Activated CD4-positive, alpha-beta T cell treated with anti-CD3 and anti-CD28 coated beads, Interleukin-2, amount 10 ng/mL, durations not matched to agents 7 days and 5 days (primary cell): Measurements from ENCODE around the gene IL16. TPM values are rescaled to one million over a fixed set of nuclear protein-coding genes. Genes with fewer than 3 reads are reported as not detected.

Experiments
- CTCF ChIA-PET: fragments of 350-600 bp; sonication (Branson Sonifier 250); formaldehyde crosslinking; loops from one replicate; lab custom pipeline; 2021; ENCODE audit warnings: antibody characterized with exemption; lab: Charles Lee
- POLR2A ChIA-PET: fragments of 350-600 bp; sonication (Branson Sonifier 250); formaldehyde crosslinking; loops from one replicate; lab custom pipeline; 2021; ENCODE audit warnings: antibody characterized with exemption; lab: Charles Lee
- DNase-seq: peaks from one replicate; pipeline ENCODE4 v3.0.0-alpha.2; 2020
- H3K27ac Mint-ChIP-seq: one replicate; pipeline ENCODE4 v1.8.0; 2021; ENCODE audit warnings: mild to moderate bottlenecking, moderate library complexity, mixed read lengths
- H3K27me3 Mint-ChIP-seq: one replicate; pipeline ENCODE4 v1.8.0; 2021; ENCODE audit warnings: mixed read lengths
- H3K36me3 Mint-ChIP-seq: one replicate; pipeline ENCODE4 v1.8.0; 2021; ENCODE audit warnings: low read depth, mixed read lengths
- H3K4me1 Mint-ChIP-seq: one replicate; pipeline ENCODE4 v1.8.0; 2021; ENCODE audit warnings: mixed read lengths
- H3K4me3 Mint-ChIP-seq: one replicate; pipeline ENCODE4 v1.8.0; 2021; ENCODE audit warnings: mild to moderate bottlenecking, moderate library complexity, mixed read lengths
- H3K9me3 Mint-ChIP-seq: one replicate; pipeline ENCODE4 v1.8.0; 2021; ENCODE audit warnings: mixed read lengths
- total RNA-seq, 2 experiments: library from RNA; stranded (reverse); gene quantifications; one replicate each; pipeline ENCODE4 v1.2.3, GENCODE V29; 2021

The IL16 gene
- total RNA-seq, 2 experiments from 2014 or later: 239 to 242 TPM

- Mint-ChIP-seq H3K4me1 (peaks cover 38% of the 10 kb centered on the region), H3K36me3 (no peaks in the 10 kb centered on the region), H3K9me3 (no peaks in the 10 kb centered on the region), H3K27ac (peak overlapping the region; percentile 37), H3K4me3 (no peak overlapping the region), H3K27me3 (peaks cover 9% of the 10 kb centered on the region)
- CTCF ChIA-PET: interaction anchor here (0.8 to 1.0 kb wide), 2 partner anchors 11 to 104 kb away, joined by 3 read pairs; no protein-coding TSS in a partner anchor
- DNase-seq: no peak
- POLR2A ChIA-PET: no interaction called here
Observed at GRCh38 chr15:81161851-81162250, 34.8 kb upstream of the IL16 start.

GRCh38 chr15:81163961-81164800 lies 32.5 kb upstream of the IL16 start:
- H3K9me3 Mint-ChIP-seq: no peaks in the 10 kb centered on the region
- DNase-seq: no peak
- H3K36me3 Mint-ChIP-seq: peaks cover 2% of the 10 kb centered on the region
- peaks cover 7% of the 10 kb centered on the region for H3K27me3 Mint-ChIP-seq
- ChIA-PET POLR2A (no interaction called here), CTCF (interaction anchor here (1.4 to 1.8 kb wide), 2 partner anchors 12 to 102 kb away, joined by 3 to 10 read pairs; no protein-coding TSS in a partner anchor)
- peaks cover 53% of the 10 kb centered on the region for H3K4me1 Mint-ChIP-seq
- no peak overlapping the region for H3K27ac Mint-ChIP-seq
- H3K4me3 Mint-ChIP-seq: no peak overlapping the region

GRCh38 chr15:81165535-81165934 lies 31.1 kb upstream of the IL16 start:
- ChIA-PET CTCF (no interaction called here), POLR2A (no interaction called here)

GRCh38 chr15:81166636-81167305 lies 29.9 kb upstream of the IL16 start:
- Mint-ChIP-seq H3K4me1 (peaks cover 40% of the 10 kb centered on the region), H3K27ac (peak overlapping the region; percentile 87), H3K9me3 (no peaks in the 10 kb centered on the region), H3K4me3 (no peak overlapping the region), H3K27me3 (peaks cover 16% of the 10 kb centered on the region), H3K36me3 (peaks cover 2% of the 10 kb centered on the region)
- CTCF ChIA-PET: no interaction called here
- POLR2A ChIA-PET: no interaction called here
- no peak for DNase-seq

More at GRCh38 chr15:81165535-81165934, 31.1 kb upstream of the IL16 start:
- H3K27me3 Mint-ChIP-seq: peaks cover 6% of the 10 kb centered on the region
- H3K9me3 Mint-ChIP-seq: no peaks in the 10 kb centered on the region
- H3K4me3 Mint-ChIP-seq: no peak overlapping the region
- peaks cover 2% of the 10 kb centered on the region for H3K36me3 Mint-ChIP-seq
- peaks cover 53% of the 10 kb centered on the region for H3K4me1 Mint-ChIP-seq
- DNase-seq: no peak
- no peak overlapping the region for H3K27ac Mint-ChIP-seq

DNA sequence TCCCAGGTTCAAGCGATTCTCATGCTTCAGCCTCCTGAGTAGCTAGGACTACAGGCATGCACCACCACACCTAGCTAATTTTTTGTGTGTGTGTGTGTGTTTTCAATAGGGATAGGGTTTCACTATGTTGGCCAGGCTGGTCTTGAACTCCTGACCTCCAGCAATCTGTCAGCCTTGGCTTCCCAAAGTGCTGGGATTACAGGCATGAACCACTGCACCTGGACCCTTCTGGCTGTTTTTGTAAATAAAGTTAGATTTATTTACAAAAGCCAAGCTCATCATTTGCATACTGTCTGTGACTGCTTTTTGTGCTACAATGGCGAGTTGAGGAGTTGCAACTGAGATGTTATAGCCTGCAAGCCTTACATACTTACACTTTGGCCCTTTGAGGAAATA lies 28.6 kb upstream of the IL16 start:
- no peaks in the 10 kb centered on the region for H3K9me3 Mint-ChIP-seq

GRCh38 chr15:81168644-81169043 lies 28.0 kb upstream of the IL16 start:
- DNase-seq: no peak
- ChIA-PET POLR2A (no interaction called here), CTCF (interaction anchor here (1.3 kb wide), 1 partner anchor 98 kb away, joined by 4 read pairs; no protein-coding TSS in a partner anchor)
- Mint-ChIP-seq H3K36me3 (peaks cover 2% of the 10 kb centered on the region), H3K4me1 (peaks cover 32% of the 10 kb centered on the region), H3K4me3 (no peak overlapping the region), H3K9me3 (no peaks in the 10 kb centered on the region), H3K27ac (peak overlapping the region; percentile 19), H3K27me3 (peaks cover 23% of the 10 kb centered on the region)

More for the DNA sequence above, 28.6 kb upstream of the IL16 start:
- CTCF ChIA-PET: interaction anchor here (0.6 to 1.3 kb wide), 2 partner anchors 98 to 167 kb away, joined by 4 to 6 read pairs; no protein-coding TSS in a partner anchor
- peak overlapping the region; percentile 87 for H3K27ac Mint-ChIP-seq
- POLR2A ChIA-PET: no interaction called here
- DNase-seq: no peak
- H3K4me3 Mint-ChIP-seq: no peak overlapping the region
- H3K4me1 Mint-ChIP-seq: peaks cover 32% of the 10 kb centered on the region
- H3K27me3 Mint-ChIP-seq: peaks cover 23% of the 10 kb centered on the region
- H3K36me3 Mint-ChIP-seq: peaks cover 2% of the 10 kb centered on the region

- H3K9me3 Mint-ChIP-seq: no peaks in the 10 kb centered on the region
- H3K4me1 Mint-ChIP-seq: peaks cover 20% of the 10 kb centered on the region
- no peak for DNase-seq
- peaks cover 2% of the 10 kb centered on the region for H3K36me3 Mint-ChIP-seq
- ChIA-PET CTCF (interaction anchor here (2.3 kb wide), 1 partner anchor 95 kb away, joined by 6 read pairs; no protein-coding TSS in a partner anchor), POLR2A (no interaction called here)
- no peak overlapping the region for H3K4me3 Mint-ChIP-seq
- H3K27ac Mint-ChIP-seq: no peak overlapping the region
- peaks cover 23% of the 10 kb centered on the region for H3K27me3 Mint-ChIP-seq
Observed at GRCh38 chr15:81170511-81170910, 26.2 kb upstream of the IL16 start.

DNA sequence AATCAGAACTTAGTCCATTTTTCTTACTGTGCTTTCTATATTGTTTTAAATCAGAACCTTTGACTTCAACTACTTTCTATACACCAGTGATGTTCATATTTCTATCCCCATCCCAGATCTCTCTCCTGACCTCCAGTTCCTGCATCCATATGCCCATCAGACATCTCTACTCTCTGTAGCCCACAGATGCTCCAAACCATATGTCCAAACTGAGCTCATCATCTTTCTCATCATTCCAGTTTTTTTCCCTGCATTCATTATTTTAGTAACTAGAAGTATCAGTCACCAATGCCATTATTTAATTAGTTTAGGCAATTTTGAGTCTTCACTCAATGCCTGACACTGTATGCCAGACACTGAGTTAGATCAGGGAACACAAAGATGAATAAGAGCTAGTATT lies 25.4 kb upstream of the IL16 start:
- CTCF ChIA-PET: interaction anchor here (0.7 to 2.3 kb wide), 2 partner anchors 95 to 212 kb away, joined by 3 to 6 read pairs; no protein-coding TSS in a partner anchor
- POLR2A ChIA-PET: interaction anchor here (0.5 kb wide), 1 partner anchor 235 kb away, joined by 3 read pairs; no protein-coding TSS in a partner anchor
- Mint-ChIP-seq H3K27ac (no peak overlapping the region), H3K4me3 (no peak overlapping the region), H3K27me3 (peaks cover 23% of the 10 kb centered on the region), H3K36me3 (peaks cover 2% of the 10 kb centered on the region), H3K4me1 (peaks cover 20% of the 10 kb centered on the region), H3K9me3 (no peaks in the 10 kb centered on the region)
- DNase-seq: no peak

DNA sequence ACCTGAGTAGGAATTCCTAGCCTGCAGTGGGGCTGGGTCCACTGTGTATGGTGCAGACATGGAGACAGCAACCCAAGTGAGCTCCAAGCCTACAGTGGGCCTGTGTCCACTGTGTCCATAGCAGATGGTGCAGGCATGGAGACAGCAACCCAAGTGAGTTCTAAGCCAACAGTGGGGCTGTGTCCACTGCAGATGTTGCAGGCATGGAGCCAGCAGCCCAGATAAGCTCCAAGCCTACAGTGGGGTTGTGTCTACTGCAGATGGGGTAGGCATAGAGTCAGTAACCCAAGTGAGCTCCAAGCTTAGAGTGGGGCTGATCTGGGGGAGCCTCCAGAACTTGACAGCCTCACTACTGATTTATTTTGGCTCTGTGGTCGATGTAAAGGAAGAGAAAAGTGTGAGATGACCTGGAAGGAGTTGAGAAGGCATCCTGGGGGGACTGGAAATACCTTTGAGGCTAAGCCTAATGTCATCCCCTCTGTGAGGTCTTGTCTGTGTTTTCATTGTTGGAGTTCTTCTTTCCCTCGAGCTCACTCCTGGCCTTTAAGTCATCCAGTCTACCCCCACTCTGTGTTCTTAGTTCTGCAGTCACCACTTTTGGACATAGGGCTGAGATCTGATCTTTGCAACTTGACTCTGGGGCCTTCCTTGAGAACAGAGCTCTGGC lies 22.4 kb upstream of the IL16 start:
- H3K36me3 Mint-ChIP-seq: no peaks in the 10 kb centered on the region
- POLR2A ChIA-PET: no interaction called here
- H3K9me3 Mint-ChIP-seq: no peaks in the 10 kb centered on the region
- CTCF ChIA-PET: interaction anchor here (3.1 kb wide), 1 partner anchor 92 kb away, joined by 14 read pairs; no protein-coding TSS in a partner anchor
- no peaks in the 10 kb centered on the region for H3K4me1 Mint-ChIP-seq
- no peak for DNase-seq
- H3K27me3 Mint-ChIP-seq: peaks cover 23% of the 10 kb centered on the region
- H3K4me3 Mint-ChIP-seq: no peak overlapping the region
- H3K27ac Mint-ChIP-seq: no peak overlapping the region

GRCh38 chr15:81174792-81175327 lies 21.8 kb upstream of the IL16 start:
- DNase-seq: no peak
- POLR2A ChIA-PET: no interaction called here
- CTCF ChIA-PET: interaction anchor here (3.1 kb wide), 1 partner anchor 92 kb away, joined by 14 read pairs; no protein-coding TSS in a partner anchor
- no peak overlapping the region for H3K4me3 Mint-ChIP-seq
- H3K27ac Mint-ChIP-seq: no peak overlapping the region
- H3K4me1 Mint-ChIP-seq: no peaks in the 10 kb centered on the region
- peaks cover 23% of the 10 kb centered on the region for H3K27me3 Mint-ChIP-seq
- H3K36me3 Mint-ChIP-seq: no peaks in the 10 kb centered on the region
- no peaks in the 10 kb centered on the region for H3K9me3 Mint-ChIP-seq

GRCh38 chr15:81175496-81175895 lies 21.2 kb upstream of the IL16 start:
- no peaks in the 10 kb centered on the region for H3K36me3 Mint-ChIP-seq
- no peak for DNase-seq
- H3K4me1 Mint-ChIP-seq: no peaks in the 10 kb centered on the region
- peaks cover 21% of the 10 kb centered on the region for H3K27me3 Mint-ChIP-seq
- ChIA-PET CTCF (interaction anchor here (0.8 to 3.1 kb wide), 3 partner anchors 27 to 136 kb away, joined by 3 to 14 read pairs (median 3); no protein-coding TSS in a partner anchor), POLR2A (no interaction called here)
- no peak overlapping the region for H3K4me3 Mint-ChIP-seq
- H3K9me3 Mint-ChIP-seq: no peaks in the 10 kb centered on the region
- no peak overlapping the region for H3K27ac Mint-ChIP-seq

GRCh38 chr15:81176291-81176893 lies 20.3 kb upstream of the IL16 start:
- ChIA-PET POLR2A (no interaction called here), CTCF (interaction anchor here (0.8 to 1.0 kb wide), 2 partner anchors 27 to 137 kb away, joined by 3 read pairs; no protein-coding TSS in a partner anchor)
- Mint-ChIP-seq H3K4me1 (no peaks in the 10 kb centered on the region), H3K9me3 (no peaks in the 10 kb centered on the region), H3K27ac (no peak overlapping the region), H3K27me3 (peaks cover 18% of the 10 kb centered on the region), H3K4me3 (no peak overlapping the region), H3K36me3 (no peaks in the 10 kb centered on the region)
- DNase-seq: no peak
